ENCODE data around the gene DENND5A.

The DENND5A gene

GRCh38 chr11:9274499-9275258, 9.5 kb upstream of the DENND5A start:
- DNase-seq (ENCODE audit: low spot score) = no peak
- Histone ChIP-seq H3K27ac (no peak overlapping the region), H3K4me3 (no peak overlapping the region)
- TF ChIP-seq CTCF (IDR thresholded peaks at IDR 0.05) = no peak

GRCh38 chr11:9273376-9274336, 8.5 kb upstream of the DENND5A start:
- no peak overlapping the region for H3K27ac ChIP-seq
- no peak overlapping the region for H3K4me3 ChIP-seq
- TF ChIP-seq CTCF (IDR thresholded peaks at IDR 0.05) = no peak
- DNase-seq (ENCODE audit: low spot score) = no peak

- Histone ChIP-seq H3K4me3 (no peak overlapping the region), H3K27ac (no peak overlapping the region)
- DNase-seq (ENCODE audit: low spot score) = no peak
- no peak for TF ChIP-seq CTCF (IDR thresholded peaks at IDR 0.05)
Observed at GRCh38 chr11:9269492-9270013, 4.4 kb upstream of the DENND5A start.

- no peak for TF ChIP-seq CTCF (IDR thresholded peaks at IDR 0.05)
- DNase-seq (ENCODE audit: low spot score) = no peak
- H3K4me3 ChIP-seq = no peak overlapping the region
- no peak overlapping the region for H3K27ac ChIP-seq
Observed at GRCh38 chr11:9267680-9268079, 2.5 kb upstream of the DENND5A start.

GRCh38 chr11:9266926-9267325, 1.8 kb upstream of the DENND5A start:
- no peak overlapping the region for H3K27ac ChIP-seq
- no peak overlapping the region for H3K4me3 ChIP-seq
- no peak for TF ChIP-seq CTCF (IDR thresholded peaks at IDR 0.05)
- no peak for DNase-seq (ENCODE audit: low spot score)

GRCh38 chr11:9266132-9266736, 1.1 kb upstream of the DENND5A start:
- Histone ChIP-seq H3K4me3 (no peak overlapping the region), H3K27ac (no peak overlapping the region)
- TF ChIP-seq CTCF (IDR thresholded peaks at IDR 0.05) = no peak
- no peak for DNase-seq (ENCODE audit: low spot score)

Measured in coronary artery (tissue), 2 donors.